Heart left ventricle (tissue), 16 donors: ENCODE data around the gene S100A3. TPM values are rescaled to one million over a fixed set of nuclear protein-coding genes. Genes with fewer than 3 reads are reported as not detected.

Experiments
- ATAC-seq, 4 donors: fragments of 200-7000 bp; cut with Tn5 transposase; one replicate each; pipeline ENCODE4 v1.9.1; 2020 to 2022; ENCODE audit warnings: moderate library complexity in 4 of 4, mild to moderate bottlenecking in 3 of 4, moderate number of reproducible peaks in 1 of 4
- DNase-seq, 5 donors: peaks; one replicate each; pipeline ENCODE4 v3.0.0-alpha.2; 2020
- H3K27ac ChIP-seq, 12 donors: fragments of 200-600 bp; sonication (generic) in 4 of 12; one replicate each; pipeline versions ENCODE4 v1.5.0 to v1.8.0; 2016 to 2022; ENCODE audit warnings: mild to moderate bottlenecking in 2 of 12
- H3K27me3 ChIP-seq, 9 donors: fragments of 200-600 bp; sonication (generic) in 2 of 9; one replicate each; pipeline versions ENCODE4 v1.5.1 to v1.8.0; 2016 to 2022; ENCODE audit warnings: mild to moderate bottlenecking in 3 of 9
- H3K36me3 ChIP-seq, 9 donors: fragments of 200-600 bp; sonication (generic) in 2 of 9; one replicate each; pipeline versions ENCODE4 v1.5.0 to v1.8.0; 2018 to 2022; ENCODE audit warnings: mild to moderate bottlenecking in 2 of 9
- H3K4me1 ChIP-seq, 12 donors: fragments of 200-600 bp; sonication (generic) in 4 of 12; one replicate each; pipeline versions ENCODE4 v1.5.0 to v1.8.0; 2016 to 2022; ENCODE audit warnings: mild to moderate bottlenecking in 3 of 12
- H3K4me3 ChIP-seq, 12 donors: fragments of 200-600 bp; sonication (generic) in 4 of 12; one replicate each; pipeline versions ENCODE4 v1.5.0 to v1.8.0; 2017 to 2022; ENCODE audit warnings: mild to moderate bottlenecking in 9 of 12, moderate library complexity in 4 of 12
- H3K9me3 ChIP-seq, 12 donors: fragments of 200-600 bp; sonication (generic) in 4 of 12; one replicate each; pipeline versions ENCODE4 v1.5.0 to v1.8.0; 2016 to 2022; ENCODE audit warnings: mild to moderate bottlenecking in 1 of 12
- CTCF ChIP-seq, 12 donors: fragments of 200-600 bp; sonication (generic) in 4 of 12; IDR thresholded peaks; one replicate each; pipeline versions ENCODE4 v1.5.0 to v1.8.0; 2018 to 2022; ENCODE audit warnings: antibody characterized with exemption in 12 of 12, mild to moderate bottlenecking in 5 of 12
- POLR2A ChIP-seq, 2 donors: fragments of 450-650 bp; IDR thresholded peaks; one replicate each; pipeline ENCODE4 v1.6.1; 2017; ENCODE audit warnings: antibody characterized with exemption in 2 of 2, mild to moderate bottlenecking in 2 of 2, moderate library complexity in 2 of 2
- whole genome bisulfite sequencing, 4 donors: extraction: QIAGEN DNeasy Blood & Tissue Kit in 2 of 4; methylation state at CpG; one replicate each; pipeline versions ENCODE4 v1.1.5 to v1.1.7; 2013 to 2018; 5-methylcytosine and 5-hydroxymethylcytosine counted together
- intact Hi-C, 10 donors: fragments of 100-400 bp; cut with DNase I; formaldehyde crosslinking; loops; one replicate each; pipeline versions ENCODE4 v1.11.1 to v1.14.2; 2022
- polyA plus RNA-seq, 2 donors: library from polyadenylated mRNA; stranded (reverse); fragments of 200-250 nt; gene quantifications; one replicate each; pipeline ENCODE4 v1.2.3, GENCODE V29; 2013
- total RNA-seq, 9 donors: library from RNA; depleted of rRNA in 2 of 9; stranded (reverse); fragments of >200 nt in 2 of 9; fragmentation: NEBNext Ultra II Directional in 3 of 9; extraction: Animal tissue kit (Norgen Biotek cat#: 25700) in 3 of 9; gene quantifications; one replicate each; pipeline versions ENCODE4 v1.1.0 to v1.2.4, GENCODE V29; 2016 to 2023
- donor health status: ischemic (EF 13 %, LVEDD 7.1; RV severe dilation, severe dysfunction).
- donor health status: healthy with polysubstance abuse.
- donor health status: DM: no; HTN: yes; CAD: no.
- donor health status: DM: no; HTN: no; CAD: no.
- donor health status: ischemic (EF 25% LVEDD 6.9; RV normal size, moderate dysfunction).
- donor health status: ischemic (EF 25% LVEDD 5.7; RV mildly dilated, moderate dysfunction).
- donor health status: healthy.
- donor health status: DM: yes; HTN: yes; CAD: no.
- donor health status: ischemic (EF 35%, LVEDD 5.7; RV mildly dilated, moderate dysfunction).
- donor health status: nonischemic (EF 11% LVEDD 7.7; RV severe dilation, severe dysfunction).
- donor health status: DM: yes; HTN: yes; CAD: no.
- donor health status: PGD.
- donor health status: ischemic (EF 29% LVEDD 5.4; RV normal size, mild dysfunction).
- donor health status: nonischemic (EF 23%, LVEDD 6.1; RV moderate dilation, normal function).

Gene S100A3
- total and polyA plus RNA-seq, 11 donors, result 0.57 to 5.9 (median 1.1) TPM; not detected in 2

- no peak overlapping the region for H3K4me3 ChIP-seq
- H3K27me3 ChIP-seq, result no peaks in the 10 kb centered on the region
- DNase-seq (peak; percentile 84 to 92 (median 87)), ATAC-seq (peak; percentile 85 to 92 (median 92))
- peak overlapping the region in 11 of 12 donors; percentile 58 to 87 (median 78) for H3K27ac ChIP-seq
- intact Hi-C loops, result no loop called here
- H3K4me1 ChIP-seq, result peaks cover 0 to 29% (median 16%) of the 10 kb centered on the region in 12 donors
- H3K9me3 ChIP-seq, result no peaks in the 10 kb centered on the region
- H3K36me3 ChIP-seq, result no peaks in the 10 kb centered on the region
- peak in 1 of 2 donors; percentile 28 for TF ChIP-seq POLR2A (IDR thresholded peaks at IDR 0.05)
- TF ChIP-seq CTCF (IDR thresholded peaks at IDR 0.05), result no peak
- 32 to 63% (median 44%) methylated on average over 7 of the region's 7 CpGs for WGBS, 4 donors
Measured at GRCh38 chr1:153506831-153507413, 42.1 kb downstream of the S100A3 start.

GRCh38 chr1:153506386-153506785, 42.7 kb downstream of the S100A3 start:
- H3K4me3 ChIP-seq, result no peak overlapping the region
- intact Hi-C loops, result no loop called here
- no peaks in the 10 kb centered on the region for H3K9me3 ChIP-seq
- H3K27me3 ChIP-seq, result no peaks in the 10 kb centered on the region
- TF ChIP-seq POLR2A (IDR thresholded peaks at IDR 0.05) (no peak), CTCF (IDR thresholded peaks at IDR 0.05) (no peak)
- H3K4me1 ChIP-seq, result peaks cover 0 to 29% (median 16%) of the 10 kb centered on the region in 12 donors
- no peaks in the 10 kb centered on the region for H3K36me3 ChIP-seq
- peak overlapping the region in 10 of 12 donors; percentile 58 to 86 (median 78) for H3K27ac ChIP-seq
- 61 to 84% (median 75%) methylated on average over 5 of the region's 5 CpGs for WGBS, 4 donors
- ATAC-seq (peak in 3 of 4 donors; percentile 0 to 5 (median 2)), DNase-seq (peak in 1 of 5 donors; percentile 44)

- Histone ChIP-seq H3K4me1 (peaks cover 0 to 22% (median 14%) of the 10 kb centered on the region in 12 donors), H3K27ac (peak overlapping the region in 5 of 12 donors; percentile 78 to 86 (median 84)), H3K27me3 (no peaks in the 10 kb centered on the region), H3K36me3 (no peaks in the 10 kb centered on the region), H3K4me3 (no peak overlapping the region), H3K9me3 (no peaks in the 10 kb centered on the region)
- DNase-seq (no peak), ATAC-seq (no peak)
- intact Hi-C loops, result no loop called here
- WGBS, 4 donors, result 80 to 100% (median 88%) methylated on average over 1 of the region's 1 CpG
- TF ChIP-seq POLR2A (IDR thresholded peaks at IDR 0.05) (no peak), CTCF (IDR thresholded peaks at IDR 0.05) (no peak)
Measured at GRCh38 chr1:153505576-153505975, 43.5 kb downstream of the S100A3 start.

GRCh38 chr1:153503766-153504165, 45.3 kb downstream of the S100A3 start:
- Histone ChIP-seq H3K4me1 (peaks cover 0 to 22% (median 14%) of the 10 kb centered on the region in 12 donors), H3K9me3 (no peaks in the 10 kb centered on the region), H3K27ac (no peak overlapping the region), H3K27me3 (no peaks in the 10 kb centered on the region), H3K36me3 (no peaks in the 10 kb centered on the region), H3K4me3 (no peak overlapping the region)
- TF ChIP-seq POLR2A (IDR thresholded peaks at IDR 0.05), result no peak
- no peak for TF ChIP-seq CTCF (IDR thresholded peaks at IDR 0.05)
- no peak for DNase-seq
- no peak for ATAC-seq
- 84 to 89% (median 87%) methylated on average over 3 of the region's 3 CpGs for WGBS, 4 donors
- intact Hi-C loops, result no loop called here
